Stimulated activated CD4-positive, alpha-beta T cell treated with anti-CD3 and anti-CD28 coated beads, TNF-alpha, amount 100 ng/mL, for 48 hours (primary cell): ENCODE results near the gene CDC45.

Experiments
- DNase-seq, 3 donors: peaks; one replicate each; pipeline ENCODE4 v3.0.0-alpha.2; 2020; ENCODE audit warnings: low read depth in 3 of 3

Gene CDC45

DNA sequence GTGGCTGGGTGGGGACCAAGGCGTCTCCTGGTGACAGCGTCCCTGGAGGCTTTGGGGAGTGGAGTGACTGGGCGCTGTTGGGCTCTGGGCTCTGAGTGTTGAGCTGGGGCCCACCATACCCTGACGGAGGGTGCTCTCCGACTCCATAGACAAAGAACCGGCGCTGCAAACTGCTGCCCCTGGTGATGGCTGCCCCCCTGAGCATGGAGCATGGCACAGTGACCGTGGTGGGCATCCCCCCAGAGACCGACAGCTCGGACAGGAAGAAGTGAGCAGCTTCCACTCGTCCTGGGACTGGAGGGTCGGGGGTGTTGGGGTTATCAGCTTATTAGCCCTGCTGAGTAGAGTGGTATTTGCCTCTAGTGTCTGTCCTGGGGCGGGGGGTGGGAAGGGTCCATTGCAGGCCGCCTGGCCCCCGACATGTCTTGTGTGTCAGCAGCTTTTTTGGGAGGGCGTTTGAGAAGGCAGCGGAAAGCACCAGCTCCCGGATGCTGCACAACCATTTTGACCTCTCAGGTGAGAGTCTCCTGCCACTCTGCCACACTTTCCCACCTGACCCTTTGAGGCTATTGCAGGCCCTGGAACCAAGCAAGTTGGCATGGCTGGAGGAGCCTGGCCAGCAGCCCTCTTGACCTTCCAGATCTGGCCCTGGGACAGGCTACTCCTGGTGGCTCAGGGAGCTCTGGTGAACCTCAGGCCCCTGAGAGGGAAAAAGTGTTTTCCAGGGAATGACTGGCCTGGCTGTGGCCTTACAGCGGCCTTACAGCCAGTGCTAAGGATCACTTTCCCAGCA, 36.9 kb downstream of the CDC45 start:
- DNase-seq: no peak

DNA sequence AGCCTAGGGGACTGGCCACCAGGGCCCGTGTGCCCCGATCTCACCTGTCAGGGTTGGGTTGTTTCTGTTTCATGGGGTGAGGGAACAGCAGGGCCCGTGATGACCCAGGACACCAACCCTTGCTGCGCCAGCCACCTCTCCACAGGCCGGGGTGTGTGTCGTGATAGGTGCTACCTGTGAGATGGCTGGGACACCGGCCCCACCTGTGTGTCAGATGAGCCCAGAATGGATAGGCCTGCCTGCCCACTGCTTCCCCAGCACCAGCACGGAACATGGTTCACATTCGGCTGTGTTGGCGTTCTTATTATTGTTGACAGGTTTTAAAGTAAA, 37.4 kb downstream of the CDC45 start:
- DNase-seq: no peak

GRCh38 chr22:19517919-19518611, 38.3 kb downstream of the CDC45 start:
- DNase-seq: no peak

DNA sequence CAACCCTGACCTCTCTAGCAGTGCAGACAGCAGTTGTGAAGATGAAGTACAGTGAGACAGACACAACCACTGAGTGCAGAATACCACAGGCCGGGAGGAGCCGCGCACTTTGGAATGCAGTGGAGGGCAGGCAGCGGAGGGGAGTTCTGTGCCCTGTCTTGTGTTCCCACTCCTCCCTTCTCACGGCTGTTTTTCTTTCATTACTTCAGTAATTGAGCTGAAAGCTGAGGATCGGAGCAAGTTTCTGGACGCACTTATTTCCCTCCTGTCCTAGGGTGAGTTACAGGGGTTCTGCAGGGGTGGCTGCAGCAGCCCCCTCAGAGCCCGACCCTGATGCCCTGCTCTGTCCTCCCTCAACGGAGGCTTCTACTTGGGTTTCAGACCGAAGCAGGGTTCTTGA, 38.9 kb downstream of the CDC45 start:
- no peak for DNase-seq

DNA sequence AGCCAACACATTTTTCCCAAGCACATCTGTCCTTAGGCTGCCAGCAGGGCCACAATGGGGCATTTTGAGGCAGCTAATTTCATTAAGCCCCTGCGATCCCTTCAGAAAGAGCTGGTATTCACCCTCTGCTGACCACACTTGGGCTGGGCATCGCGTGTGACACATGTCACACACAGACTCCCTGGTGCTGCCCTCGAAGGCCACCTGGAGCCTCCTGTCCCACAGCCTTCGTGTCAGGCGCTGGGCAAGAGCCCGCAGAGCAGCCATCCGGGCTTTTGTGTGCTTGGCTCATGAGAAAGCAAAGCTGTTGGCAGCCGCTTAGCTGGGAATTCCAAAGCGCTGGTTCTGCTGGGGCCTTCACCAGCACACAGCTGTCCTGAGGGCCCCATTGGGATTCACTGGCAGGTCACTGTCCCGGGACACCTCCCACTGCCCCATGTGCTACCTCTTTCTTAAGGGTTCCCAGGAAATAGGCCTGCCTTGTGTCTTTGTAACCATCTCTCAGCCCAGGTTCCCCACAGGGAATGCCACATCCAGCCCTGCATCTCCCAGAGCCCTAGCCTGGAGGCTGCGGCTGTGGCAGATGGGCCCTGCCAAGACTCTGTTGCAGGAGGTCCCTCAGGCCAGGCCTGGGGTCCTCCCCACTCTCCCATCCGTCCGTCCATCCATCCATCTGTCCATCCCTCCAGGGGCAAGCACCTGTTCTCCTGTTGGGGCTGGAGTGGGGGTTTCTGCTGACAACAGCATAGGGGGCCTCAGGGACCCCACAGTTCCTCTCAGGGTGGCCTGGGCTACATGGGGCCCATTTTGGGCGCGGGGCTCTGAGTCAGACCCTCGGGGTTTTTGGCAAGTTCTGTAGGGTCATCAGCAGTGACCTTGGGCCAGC, 39.6 kb downstream of the CDC45 start:
- DNase-seq: no peak

DNA sequence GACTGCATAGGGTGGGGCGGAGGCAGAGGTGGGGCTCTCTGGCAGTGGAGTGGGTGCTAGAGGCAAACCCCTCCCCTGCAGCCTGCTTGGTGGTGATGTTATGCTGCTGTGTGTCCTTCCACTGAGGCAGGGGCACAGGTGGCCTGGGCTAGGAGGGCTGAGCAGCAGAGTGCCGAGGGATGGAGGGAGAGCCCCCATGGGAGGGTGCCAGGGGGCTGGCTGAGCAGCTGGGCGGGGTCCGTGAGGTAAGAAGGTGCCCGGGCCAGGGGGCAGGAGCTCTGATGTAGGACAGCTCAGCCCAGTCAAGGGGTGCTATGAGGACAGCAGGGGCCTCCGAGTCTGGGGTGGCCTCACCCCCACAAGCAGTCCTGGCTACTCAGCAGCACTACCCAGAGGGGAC, 40.3 kb downstream of the CDC45 start:
- DNase-seq: no peak

- no peak for DNase-seq
Observed at GRCh38 chr22:19520566-19521305, 41.0 kb downstream of the CDC45 start.

GRCh38 chr22:19522190-19522880, 42.6 kb downstream of the CDC45 start:
- DNase-seq: no peak

DNA sequence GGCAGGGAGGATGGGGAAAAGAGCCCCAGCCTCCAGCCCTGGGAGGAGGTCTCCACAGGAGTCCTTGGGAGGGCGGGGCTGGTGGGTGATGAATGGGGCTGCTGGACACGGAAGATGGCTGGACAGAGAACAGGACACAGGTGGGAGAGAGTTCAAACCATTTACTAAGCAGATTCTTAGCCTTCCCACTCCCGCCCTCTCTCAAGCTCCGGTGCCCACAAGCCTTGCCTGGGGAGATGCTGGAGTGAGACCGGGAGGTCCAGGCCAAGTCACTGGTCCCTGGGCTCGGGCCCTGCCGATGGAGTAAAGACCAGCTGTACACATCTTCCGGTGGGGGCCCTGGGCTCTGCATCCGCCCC, 43.1 kb downstream of the CDC45 start:
- DNase-seq: no peak

DNA sequence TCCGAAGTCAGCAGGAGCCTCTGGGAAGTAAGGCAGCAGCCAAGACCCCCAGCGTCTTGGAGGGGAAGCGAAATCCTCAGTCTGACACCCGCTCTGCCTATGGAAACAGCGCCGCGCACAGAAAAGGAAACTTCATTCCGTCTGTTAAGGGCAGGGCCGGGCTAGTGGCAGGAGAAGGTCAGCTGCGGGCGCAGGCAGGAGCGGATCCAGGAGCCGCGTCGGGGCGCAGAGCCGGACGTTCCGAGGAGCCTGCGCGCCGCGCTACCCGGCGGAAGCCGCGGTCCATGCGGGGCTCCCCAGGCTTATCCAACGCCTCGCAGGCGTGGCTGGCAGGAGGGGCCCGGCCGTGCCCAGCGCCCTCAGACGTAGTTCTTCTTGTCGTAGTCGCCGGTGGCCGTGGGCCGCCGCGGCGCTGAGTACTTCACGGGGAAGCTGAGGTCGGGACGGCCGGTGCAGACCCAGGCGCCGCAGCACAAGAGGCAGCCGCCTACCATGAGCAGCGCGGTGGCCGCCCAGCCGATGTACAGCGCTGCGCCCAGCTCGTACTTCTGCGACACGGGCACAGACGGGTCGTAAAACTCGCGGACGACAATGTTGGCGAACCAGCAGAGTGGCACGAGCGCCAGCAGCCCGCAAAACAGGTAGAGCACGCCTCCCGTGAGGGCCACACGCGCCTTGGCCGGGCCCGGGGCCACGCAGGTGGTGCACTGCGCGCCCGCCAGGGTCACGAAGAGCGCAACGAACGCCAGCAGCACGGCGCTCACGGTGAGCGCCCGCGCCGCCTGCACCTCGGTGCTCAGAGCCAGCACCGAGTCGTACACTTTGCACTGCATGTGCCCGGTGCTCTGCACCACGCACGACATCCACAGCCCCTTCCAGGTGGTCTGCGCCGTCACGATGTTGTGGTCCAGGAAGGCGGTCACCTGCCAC, 43.8 kb downstream of the CDC45 start:
- no peak for DNase-seq

DNA sequence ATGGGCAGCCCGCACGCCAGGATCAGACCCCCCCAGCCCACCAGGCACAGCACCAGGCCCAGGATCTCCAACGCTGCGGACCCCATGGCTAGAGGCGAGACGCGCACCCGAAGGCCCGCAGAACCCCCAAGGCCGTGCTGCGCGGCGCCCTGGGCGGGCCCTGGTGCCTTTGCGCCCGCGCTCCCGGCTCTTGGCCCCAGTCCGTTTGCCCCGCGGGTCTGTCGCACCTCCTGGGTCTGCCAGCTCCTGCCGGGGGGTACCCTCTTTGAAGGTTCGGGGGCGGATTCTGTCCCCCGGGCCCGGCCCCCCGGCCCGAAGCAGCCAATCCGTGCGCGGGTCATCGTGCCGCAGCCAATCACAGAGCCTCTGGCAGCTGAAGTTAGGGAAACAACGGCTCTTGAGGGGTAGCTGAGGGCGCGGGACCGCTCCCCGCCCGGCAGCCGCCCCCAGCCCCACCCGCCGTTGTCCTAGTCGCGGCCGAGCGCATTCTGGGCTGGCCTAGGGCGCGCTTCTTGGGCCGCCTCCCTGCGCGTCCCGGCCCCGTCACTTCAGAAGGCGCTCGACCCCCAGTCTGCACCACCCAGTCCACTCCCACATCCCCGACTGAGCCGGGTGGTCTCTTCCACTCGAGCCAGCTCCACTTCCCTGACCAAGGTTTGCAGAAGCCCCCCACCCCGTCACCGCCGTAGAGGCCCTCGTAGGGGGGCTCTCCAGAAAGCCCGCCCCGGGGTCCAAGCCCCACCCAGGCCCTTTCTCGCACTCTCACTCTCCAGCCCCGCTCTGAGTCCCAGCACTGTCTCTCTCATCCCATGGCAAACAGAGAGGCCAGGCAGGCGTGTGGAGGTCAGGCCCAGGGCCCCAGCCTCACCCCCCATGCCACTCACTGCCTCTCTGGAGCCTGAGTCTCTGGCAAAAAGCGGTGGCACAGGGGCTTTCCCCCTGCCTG, 44.7 kb downstream of the CDC45 start, which contains the start of gene CLDN5:
CLDN5 (minus strand) TSS at position 241 of the 946 bp plus-strand sequence; CDS start at position 86, 155 bp downstream.
- DNase-seq: no peak

DNA sequence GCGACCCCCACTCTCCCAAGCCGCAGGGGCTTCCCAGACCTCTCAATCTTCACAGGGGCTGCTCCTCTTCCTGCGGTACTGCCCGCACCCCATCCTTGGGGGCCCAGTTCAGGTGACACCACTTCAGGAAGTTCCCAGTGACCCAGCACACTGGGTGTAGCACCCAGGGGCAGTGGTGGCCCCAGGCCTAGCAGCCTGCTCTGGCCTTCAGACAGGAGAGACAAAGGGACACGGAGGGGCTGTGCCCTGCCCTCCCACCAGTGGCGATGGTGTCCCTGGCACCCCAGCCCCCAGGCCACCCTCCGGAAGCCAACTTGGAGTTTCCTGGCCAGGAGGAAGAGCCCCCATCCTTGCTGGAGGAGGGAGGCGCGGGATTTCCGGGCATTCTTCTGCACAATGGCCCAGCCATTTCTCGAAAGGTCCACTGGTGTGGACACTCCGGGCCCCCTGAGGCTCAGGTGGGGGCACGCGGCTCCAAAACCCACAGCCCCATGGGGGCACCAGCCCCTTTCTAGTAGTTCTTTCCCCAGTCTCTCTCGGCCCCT, 45.5 kb downstream of the CDC45 start:
- DNase-seq: no peak

GRCh38 chr22:19525666-19526065, 45.9 kb downstream of the CDC45 start:
- DNase-seq: no peak

DNA sequence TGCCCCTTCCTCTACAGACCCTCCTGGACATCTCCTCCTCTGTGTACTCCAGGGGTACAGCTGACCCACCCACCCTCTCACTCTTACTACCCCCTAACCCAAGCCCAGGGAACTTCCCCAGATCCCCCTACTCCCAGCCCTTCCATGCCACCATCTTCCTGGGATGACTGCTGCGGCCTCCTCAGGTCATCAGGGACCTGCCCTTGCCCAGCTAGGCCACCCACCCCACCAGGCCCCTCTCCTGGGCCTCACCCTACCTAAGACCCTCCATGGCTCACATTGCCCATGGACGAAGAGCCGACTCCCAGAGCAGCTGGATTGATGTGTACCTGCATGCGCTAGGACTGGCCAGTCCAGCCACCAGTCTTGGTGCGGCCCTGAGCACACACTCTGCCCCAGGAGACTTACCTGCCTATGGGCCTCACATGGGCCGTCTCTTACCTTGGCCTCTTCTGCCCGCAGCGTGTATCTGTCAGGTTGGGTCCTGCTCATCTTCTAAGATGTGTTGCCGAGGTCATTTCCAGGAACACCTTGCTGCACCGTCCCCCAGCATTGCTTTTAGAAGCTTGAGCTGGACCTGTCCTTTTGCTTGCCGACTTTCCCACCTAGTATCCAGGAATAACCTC, 46.5 kb downstream of the CDC45 start:
- no peak for DNase-seq

- DNase-seq: no peak
Observed at GRCh38 chr22:19526702-19527111, 47.0 kb downstream of the CDC45 start.

- no peak for DNase-seq
Observed at GRCh38 chr22:19527321-19527721, 47.6 kb downstream of the CDC45 start.

- no peak for DNase-seq
Observed at GRCh38 chr22:19527861-19528417, 48.2 kb downstream of the CDC45 start.

DNA sequence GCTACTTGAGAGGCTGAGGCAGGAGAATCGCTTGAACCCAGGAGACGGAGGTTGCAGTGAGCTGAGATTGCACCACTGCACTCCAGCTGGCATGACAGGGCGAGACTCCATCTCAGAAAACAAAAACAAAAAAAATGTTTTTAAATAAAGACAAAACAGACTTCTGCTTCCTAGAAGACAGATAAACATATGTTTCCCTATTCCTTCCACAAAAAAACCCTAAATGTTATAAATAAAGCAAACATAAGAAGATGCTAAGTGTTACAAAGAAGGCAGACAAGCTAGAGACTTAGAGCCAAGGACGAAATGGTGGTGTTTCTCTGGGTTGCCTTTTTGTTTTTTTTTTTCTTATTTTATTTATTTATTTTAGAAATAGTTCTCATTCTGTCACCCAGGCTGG, 50.1 kb downstream of the CDC45 start:
- no peak for DNase-seq
